GM12873 (cell line): ENCODE results near the gene IRGM.
A peak's percentile ranks its signal among the peaks of the same experiment; 100 is the strongest.

Experiments used
- TF ChIP-seq, protein P1 (sequence below): IDR thresholded peaks from 2 replicates; pipeline ENCODE4 v1.5.1; 2012; ENCODE audit warnings: low read depth, mild to moderate bottlenecking, moderate library complexity, low read length, control low read depth; ENCODE audit not compliant: insufficient read depth; ENCODE audit errors: missing control alignments

The IRGM gene

DNA sequence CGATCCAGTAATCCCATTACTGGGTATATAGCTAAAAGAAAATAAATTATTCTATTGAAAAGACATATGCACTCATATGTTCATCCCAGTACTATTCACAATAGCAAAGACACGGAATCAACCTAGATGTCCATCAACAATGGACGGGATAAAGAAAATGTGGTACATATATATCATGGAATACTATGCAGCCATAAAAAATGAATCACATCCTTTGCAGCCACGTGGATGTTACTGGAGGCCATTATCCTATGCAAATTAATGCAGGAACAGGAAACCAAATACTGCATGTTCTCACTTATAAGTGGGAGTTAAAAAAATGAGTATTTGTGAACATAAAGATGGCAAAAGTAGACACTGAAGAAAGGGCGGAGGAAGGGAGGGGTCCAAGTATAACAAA is 16.6 kb upstream of the IRGM start:
- TF ChIP-seq, protein P1, sequence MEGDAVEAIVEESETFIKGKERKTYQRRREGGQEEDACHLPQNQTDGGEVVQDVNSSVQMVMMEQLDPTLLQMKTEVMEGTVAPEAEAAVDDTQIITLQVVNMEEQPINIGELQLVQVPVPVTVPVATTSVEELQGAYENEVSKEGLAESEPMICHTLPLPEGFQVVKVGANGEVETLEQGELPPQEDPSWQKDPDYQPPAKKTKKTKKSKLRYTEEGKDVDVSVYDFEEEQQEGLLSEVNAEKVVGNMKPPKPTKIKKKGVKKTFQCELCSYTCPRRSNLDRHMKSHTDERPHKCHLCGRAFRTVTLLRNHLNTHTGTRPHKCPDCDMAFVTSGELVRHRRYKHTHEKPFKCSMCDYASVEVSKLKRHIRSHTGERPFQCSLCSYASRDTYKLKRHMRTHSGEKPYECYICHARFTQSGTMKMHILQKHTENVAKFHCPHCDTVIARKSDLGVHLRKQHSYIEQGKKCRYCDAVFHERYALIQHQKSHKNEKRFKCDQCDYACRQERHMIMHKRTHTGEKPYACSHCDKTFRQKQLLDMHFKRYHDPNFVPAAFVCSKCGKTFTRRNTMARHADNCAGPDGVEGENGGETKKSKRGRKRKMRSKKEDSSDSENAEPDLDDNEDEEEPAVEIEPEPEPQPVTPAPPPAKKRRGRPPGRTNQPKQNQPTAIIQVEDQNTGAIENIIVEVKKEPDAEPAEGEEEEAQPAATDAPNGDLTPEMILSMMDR = no peak

DNA sequence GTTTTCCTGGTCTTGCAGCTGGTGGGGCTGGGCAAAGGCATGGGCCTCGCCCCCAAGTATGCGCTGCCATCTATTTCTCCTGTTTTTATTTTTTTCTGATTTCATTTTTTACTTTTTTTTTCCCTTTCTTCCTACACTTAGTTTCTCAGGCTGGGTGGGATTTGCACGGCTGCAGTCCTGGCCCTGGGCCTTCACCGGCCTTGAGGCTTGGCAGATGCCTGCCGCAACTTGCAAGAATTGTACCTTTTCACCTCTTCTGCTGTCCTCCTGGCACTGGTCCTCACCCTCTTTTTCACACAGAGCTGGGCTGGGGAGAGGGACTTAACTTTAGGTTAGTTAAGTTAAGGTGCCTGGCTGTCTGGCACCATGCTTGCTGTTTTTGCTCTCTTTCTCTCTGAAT is 10.3 kb upstream of the IRGM start:
- TF ChIP-seq, protein P1 = no peak

DNA sequence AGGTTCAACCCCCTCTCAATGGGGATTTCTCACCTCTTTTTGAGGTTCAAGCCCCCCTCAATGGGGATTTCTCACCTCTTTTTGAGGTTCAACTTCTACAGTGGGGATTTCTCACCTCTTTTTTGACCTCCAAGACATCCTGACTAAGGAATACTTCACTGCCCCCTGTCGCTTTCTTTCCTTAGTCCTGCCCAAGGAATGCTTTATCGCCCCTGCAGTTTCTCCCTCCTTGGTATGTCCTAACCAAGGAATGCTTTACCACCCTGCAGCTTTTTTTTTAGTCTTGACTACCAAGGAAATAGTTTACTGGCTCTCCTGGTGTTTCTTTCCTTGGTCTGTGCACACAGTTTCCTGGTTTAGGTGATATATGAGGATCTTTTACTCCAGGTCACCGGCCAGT is 9.6 kb upstream of the IRGM start:
- TF ChIP-seq, protein P1 = no peak

DNA sequence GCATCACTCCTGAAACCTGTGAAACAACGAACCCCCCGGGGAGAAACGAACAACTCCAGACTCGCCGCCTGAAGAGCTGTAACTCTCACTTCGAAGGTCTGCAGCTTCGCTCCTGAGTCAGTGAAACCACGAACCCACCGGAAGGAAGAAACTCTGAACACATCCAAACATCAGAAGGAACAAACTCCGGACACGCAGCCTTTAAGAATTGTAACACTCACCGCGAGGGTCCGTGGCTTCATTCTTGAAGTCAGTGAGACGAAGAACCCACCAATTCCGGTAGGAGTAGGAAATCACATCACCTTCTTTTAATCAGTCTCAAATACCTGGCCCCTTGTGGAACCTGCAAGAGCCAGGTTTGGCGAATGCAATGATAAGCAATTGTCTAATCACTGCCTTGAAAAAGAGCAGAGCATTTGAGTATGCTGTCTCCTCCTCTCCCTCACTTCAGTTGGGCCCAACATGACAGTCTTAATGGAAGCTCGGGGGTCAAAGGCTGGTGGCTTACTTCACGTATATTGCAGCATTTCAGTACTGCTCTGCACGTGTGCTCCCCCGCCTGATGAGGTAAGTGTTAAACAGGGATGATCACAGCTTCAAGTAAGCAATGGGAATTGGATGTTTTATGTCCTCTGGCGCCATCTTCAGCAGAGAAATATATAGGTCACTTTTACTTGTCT is 473 bp downstream of the IRGM start:
- TF ChIP-seq, protein P1 = peak; percentile 70

DNA sequence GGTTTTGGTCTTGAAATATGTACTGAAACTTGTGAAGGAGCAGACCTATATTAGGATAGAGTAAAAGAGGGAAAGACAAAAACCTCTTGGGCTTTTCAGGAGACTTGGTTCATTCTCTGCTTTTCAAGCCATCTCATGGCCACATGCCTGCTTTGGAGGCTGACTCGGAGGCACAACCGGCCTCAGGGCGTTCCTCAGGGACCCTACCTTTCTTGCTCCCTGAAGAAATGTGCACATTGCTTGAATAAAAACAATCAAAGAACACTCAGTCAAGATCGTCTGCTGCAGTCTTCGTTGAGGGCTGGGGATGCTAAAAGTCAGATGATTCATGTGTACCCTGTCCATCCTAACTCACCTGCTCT is 994 bp downstream of the IRGM start:
- TF ChIP-seq, protein P1 = no peak

DNA sequence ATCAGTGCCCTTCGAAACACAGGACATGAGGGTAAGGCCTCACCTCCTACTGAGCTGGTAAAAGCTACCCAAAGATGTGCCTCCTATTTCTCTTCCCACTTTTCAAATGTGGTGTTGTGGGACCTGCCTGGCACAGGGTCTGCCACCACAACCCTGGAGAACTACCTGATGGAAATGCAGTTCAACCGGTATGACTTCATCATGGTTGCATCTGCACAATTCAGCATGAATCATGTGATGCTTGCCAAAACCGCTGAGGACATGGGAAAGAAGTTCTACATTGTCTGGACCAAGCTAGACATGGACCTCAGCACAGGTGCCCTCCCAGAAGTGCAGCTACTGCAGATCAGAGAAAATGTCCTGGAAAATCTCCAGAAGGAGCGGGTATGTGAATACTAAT is 1.9 kb downstream of the IRGM start:
- TF ChIP-seq, protein P1 = no peak

DNA sequence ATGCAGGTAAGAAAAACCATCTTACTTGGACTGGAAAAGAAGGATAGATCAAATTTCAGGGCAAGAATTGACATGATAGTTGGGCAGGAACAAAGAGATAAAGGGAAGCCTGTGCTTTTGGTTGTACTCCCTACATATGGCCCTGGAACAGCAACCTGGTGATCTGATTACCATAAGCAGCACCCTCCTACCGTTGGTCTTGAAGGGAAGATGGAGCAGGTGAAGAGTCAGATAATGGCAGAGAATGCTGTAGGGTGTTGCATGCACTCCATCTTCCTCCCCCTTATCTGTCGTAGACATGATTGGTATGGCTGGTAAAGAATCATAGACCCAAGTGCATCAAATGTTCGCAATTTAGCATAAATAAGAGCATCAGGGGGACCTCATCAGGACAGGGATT is 4.7 kb downstream of the IRGM start:
- TF ChIP-seq, protein P1 = no peak

DNA sequence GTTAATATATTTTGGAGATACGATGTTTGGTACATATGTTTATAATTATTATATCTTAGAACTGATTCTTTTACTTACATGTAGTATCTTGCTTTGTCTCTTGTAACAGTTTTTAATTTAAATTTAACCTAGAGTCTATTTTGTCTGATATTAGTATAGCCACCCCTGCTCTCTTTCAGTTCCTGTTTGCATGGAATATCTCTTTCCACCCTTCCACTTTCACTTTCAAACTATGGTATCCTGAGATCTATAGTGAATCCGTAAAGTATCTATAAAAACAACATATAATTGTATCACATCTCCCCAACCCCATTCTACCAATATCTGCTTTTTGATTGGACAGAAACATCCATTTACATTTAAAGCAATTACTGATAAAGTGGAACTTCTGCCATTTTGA is 7.2 kb downstream of the IRGM start:
- TF ChIP-seq, protein P1 = no peak
